K562 (cell line): ENCODE data around the gene CYYR1.

Experiments used
- CHD1 ChIP-seq: fragments of 200-600 bp; sonication (generic); IDR thresholded peaks from one replicate; pipeline ENCODE4 v1.6.1; 2012; ENCODE audit warnings: mild to moderate bottlenecking, moderate library complexity, low read length, inconsistent platforms
- EGR1 ChIP-seq: fragments of 450-650 bp; conservative IDR thresholded peaks from 2 replicates; pipeline ENCODE4 v1.6.1; 2017; ENCODE audit warnings: mild to moderate bottlenecking
- KDM4B ChIP-seq, 2 experiments: fragments of 450-650 bp in 1 of 2; sonication (generic) in 1 of 2; IDR thresholded peaks; 2 replicates each; pipeline ENCODE4 v1.6.1; 2016 to 2017; ENCODE audit warnings: borderline replicate concordance in 2 of 2, antibody characterized with exemption in 1 of 2, low read depth in 1 of 2, mild to moderate bottlenecking in 1 of 2
- MTA2 ChIP-seq: fragments of 450-650 bp; IDR thresholded peaks from 2 replicates; pipeline ENCODE4 v1.6.1; 2016; ENCODE audit warnings: low read depth
- MYNN ChIP-seq, 2 experiments: sonication (generic); formaldehyde crosslinking in 1 of 2; IDR thresholded peaks; 2 replicates each; pipeline versions ENCODE4 v1.5.0 to v1.6.1; 2016 to 2020; ENCODE audit warnings: antibody characterized with exemption in 1 of 2, missing genetic modification reagents in 1 of 2
- NFIC ChIP-seq: fragments of 450-650 bp; IDR thresholded peaks from 2 replicates; pipeline ENCODE4 v1.6.1; 2017; ENCODE audit warnings: mild to moderate bottlenecking, inconsistent platforms
- POLR2A ChIP-seq: fragments of 450-650 bp; conservative IDR thresholded peaks from 2 replicates; pipeline ENCODE4 v1.6.1; 2016
- RAD21 ChIP-seq, 2 experiments: fragments of 250-450 bp in 1 of 2; fragments of 450-650 bp in 1 of 2; sonication (Bioruptor Pico) in 1 of 2; formaldehyde crosslinking in 1 of 2; IDR thresholded peaks in 1 of 2; conservative IDR thresholded peaks in 1 of 2; 2 replicates each; pipeline versions ENCODE4 v1.4.0 to v1.8.0; 2020 to 2022; ENCODE audit warnings: mild to moderate bottlenecking in 2 of 2, moderate library complexity in 1 of 2
- SREBF2 ChIP-seq: sonication (generic); formaldehyde crosslinking; IDR thresholded peaks from 2 replicates; pipeline ENCODE4 v1.4.0; 2020; ENCODE audit warnings: mild to moderate bottlenecking, missing genetic modification reagents
- TBL1XR1 ChIP-seq, 2 experiments: IDR thresholded peaks; 2 replicates each; pipeline ENCODE4 v1.6.1; 2012; ENCODE audit warnings: improper control_type of control experiment in 2 of 2, low read length in 2 of 2, mild to moderate bottlenecking in 1 of 2
- TF ChIP-seq, protein P1 (sequence below): fragments of 250-450 bp; sonication (Bioruptor Pico); IDR thresholded peaks from 2 replicates; pipeline ENCODE4 v1.4.0; 2020; ENCODE audit warnings: mild to moderate bottlenecking, moderate library complexity
- TF ChIP-seq, protein P2 (sequence below), 3 experiments: IDR thresholded peaks in 2 of 3; conservative IDR thresholded peaks in 1 of 3; 2 replicates each; pipeline ENCODE4 v1.5.1; 2011 to 2012; ENCODE audit warnings: low read length in 3 of 3, mild to moderate bottlenecking in 3 of 3, control low read depth in 2 of 3, improper control_type of control experiment in 1 of 3, inconsistent platforms in 1 of 3, low read depth in 1 of 3, mixed read lengths in 1 of 3, moderate library complexity in 1 of 3; ENCODE audit not compliant: insufficient read depth in 2 of 3

DNA sequence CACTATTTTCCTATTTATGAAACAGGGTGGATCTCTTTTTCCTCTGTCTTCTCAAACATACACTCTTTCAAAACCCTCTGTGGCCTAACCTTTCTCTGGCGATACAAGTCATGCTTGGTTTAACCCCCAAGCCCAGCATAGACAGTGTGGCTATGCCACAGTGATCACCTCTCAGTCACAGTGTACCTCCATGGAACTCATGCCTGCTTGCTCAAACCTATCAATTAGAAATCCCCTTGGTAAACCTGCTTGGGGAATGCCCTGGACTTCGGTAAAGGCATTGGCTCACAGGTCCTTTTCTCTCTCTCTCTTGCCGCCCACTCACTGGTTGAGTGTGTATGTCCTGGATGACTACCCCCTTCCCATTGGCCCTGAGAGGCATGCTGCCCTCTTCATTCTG lies 147.5 kb downstream of the CYYR1 start:
- TF ChIP-seq MTA2 (no peak), MYNN (IDR thresholded peaks at IDR 0.05) (no peak), MYNN (CRISPR knock-in tag; IDR thresholded peaks at IDR 0.05) (no peak), EGR1 (no peak), SREBF2 (CRISPR knock-in tag) (no peak), NFIC (no peak), CHD1 (no peak), KDM4B (IDR thresholded peaks at IDR 0.05; ENCODE audit: borderline replicate concordance in 2 of 2, low read depth in 1 of 2) (no peak), RAD21 (CRISPR knock-in tag; conservative IDR thresholded peaks at IDR 0.05 in 1 of 2, IDR thresholded peaks at IDR 0.05 in 1 of 2) (no peak), POLR2A (no peak), TBL1XR1 (IDR thresholded peaks at IDR 0.05; ENCODE audit: low read length in 2 of 2) (no peak)
- TF ChIP-seq, protein P1, sequence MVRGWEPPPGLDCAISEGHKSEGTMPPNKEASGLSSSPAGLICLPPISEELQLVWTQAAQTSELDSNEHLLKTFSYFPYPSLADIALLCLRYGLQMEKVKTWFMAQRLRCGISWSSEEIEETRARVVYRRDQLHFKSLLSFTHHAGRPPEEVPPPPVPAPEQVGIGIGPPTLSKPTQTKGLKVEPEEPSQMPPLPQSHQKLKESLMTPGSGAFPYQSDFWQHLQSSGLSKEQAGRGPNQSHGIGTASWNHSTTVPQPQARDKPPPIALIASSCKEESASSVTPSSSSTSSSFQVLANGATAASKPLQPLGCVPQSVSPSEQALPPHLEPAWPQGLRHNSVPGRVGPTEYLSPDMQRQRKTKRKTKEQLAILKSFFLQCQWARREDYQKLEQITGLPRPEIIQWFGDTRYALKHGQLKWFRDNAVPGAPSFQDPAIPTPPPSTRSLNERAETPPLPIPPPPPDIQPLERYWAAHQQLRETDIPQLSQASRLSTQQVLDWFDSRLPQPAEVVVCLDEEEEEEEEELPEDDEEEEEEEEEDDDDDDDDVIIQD (CRISPR knock-in tag) = no peak
- TF ChIP-seq, protein P2, sequence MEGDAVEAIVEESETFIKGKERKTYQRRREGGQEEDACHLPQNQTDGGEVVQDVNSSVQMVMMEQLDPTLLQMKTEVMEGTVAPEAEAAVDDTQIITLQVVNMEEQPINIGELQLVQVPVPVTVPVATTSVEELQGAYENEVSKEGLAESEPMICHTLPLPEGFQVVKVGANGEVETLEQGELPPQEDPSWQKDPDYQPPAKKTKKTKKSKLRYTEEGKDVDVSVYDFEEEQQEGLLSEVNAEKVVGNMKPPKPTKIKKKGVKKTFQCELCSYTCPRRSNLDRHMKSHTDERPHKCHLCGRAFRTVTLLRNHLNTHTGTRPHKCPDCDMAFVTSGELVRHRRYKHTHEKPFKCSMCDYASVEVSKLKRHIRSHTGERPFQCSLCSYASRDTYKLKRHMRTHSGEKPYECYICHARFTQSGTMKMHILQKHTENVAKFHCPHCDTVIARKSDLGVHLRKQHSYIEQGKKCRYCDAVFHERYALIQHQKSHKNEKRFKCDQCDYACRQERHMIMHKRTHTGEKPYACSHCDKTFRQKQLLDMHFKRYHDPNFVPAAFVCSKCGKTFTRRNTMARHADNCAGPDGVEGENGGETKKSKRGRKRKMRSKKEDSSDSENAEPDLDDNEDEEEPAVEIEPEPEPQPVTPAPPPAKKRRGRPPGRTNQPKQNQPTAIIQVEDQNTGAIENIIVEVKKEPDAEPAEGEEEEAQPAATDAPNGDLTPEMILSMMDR (IDR thresholded peaks at IDR 0.05 in 2 of 3, conservative IDR thresholded peaks at IDR 0.05 in 1 of 3; ENCODE audit: insufficient read depth in 2 of 3, low read depth in 1 of 3, low read length in 3 of 3) = no peak
